ENCODE data around the gene IGSF11.
"Not testable (repeated sequence)": the region's sequence is repeated elsewhere in the genome, so short reads cannot be mapped to it uniquely, and the experiment has no call there.

IGSF11 gene, protein sequence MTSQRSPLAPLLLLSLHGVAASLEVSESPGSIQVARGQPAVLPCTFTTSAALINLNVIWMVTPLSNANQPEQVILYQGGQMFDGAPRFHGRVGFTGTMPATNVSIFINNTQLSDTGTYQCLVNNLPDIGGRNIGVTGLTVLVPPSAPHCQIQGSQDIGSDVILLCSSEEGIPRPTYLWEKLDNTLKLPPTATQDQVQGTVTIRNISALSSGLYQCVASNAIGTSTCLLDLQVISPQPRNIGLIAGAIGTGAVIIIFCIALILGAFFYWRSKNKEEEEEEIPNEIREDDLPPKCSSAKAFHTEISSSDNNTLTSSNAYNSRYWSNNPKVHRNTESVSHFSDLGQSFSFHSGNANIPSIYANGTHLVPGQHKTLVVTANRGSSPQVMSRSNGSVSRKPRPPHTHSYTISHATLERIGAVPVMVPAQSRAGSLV

DNA sequence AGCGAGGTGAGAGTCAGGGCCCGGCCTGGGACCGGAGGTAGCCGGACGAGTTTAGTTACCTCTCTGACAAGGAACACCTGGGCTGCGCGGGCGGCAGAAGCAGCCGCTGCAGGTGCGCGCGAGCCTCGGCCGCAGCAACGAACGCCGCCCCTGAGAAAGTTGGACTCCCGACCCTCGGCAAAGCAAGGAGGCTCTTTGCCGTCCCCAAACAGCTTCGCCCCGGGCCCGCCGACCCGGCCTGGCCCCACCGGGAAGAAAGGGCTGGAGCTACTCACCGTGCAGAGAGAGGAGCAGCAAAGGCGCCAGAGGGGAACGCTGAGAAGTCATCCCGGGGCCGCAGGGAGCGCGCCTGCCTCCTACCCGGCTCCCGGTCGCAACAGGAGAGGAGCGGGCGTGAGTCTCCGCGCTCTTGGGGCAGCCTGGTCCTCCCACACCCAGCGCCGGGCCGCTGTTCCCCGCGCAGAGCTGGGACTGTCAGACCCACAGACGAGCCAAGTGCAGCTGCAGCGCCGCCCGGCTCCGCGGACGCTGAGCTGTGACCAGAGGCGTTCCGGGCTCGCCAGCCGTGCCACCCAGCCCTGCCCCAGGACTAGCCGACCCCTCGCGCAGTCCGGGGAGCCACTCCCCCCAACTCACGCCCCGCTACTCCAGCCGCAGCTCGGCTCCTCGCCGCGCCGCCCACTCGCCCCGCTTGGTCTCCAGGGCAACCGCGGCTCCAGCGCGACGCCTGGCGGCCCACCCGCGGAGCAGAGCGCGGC is at the start of gene IGSF11:
IGSF11 (minus strand) TSS at position 591 of the 758 bp plus-strand sequence; CDS start at position 327, 264 bp downstream.
- peak; percentile 8 for DNase-seq

DNA sequence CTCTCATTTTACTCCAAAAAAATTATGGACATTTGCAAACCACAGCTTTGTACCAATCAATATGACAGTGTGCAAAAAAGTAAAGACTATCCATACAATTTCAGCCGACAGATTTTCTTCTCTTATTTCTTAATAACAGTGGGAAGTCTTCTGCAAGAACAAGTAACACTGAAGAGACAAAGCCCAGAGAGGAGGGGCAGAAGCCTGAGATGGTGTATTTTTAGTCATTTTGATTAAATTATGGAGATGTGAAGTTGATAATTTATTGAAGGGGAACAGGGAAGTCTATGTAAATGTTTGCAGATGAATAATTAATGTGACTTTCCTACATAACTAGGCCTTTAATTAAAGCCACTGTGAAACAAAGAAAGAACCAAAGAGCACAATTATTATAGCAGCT is 45.7 kb upstream of the IGSF11 start:
- DNase-seq: no peak

DNA sequence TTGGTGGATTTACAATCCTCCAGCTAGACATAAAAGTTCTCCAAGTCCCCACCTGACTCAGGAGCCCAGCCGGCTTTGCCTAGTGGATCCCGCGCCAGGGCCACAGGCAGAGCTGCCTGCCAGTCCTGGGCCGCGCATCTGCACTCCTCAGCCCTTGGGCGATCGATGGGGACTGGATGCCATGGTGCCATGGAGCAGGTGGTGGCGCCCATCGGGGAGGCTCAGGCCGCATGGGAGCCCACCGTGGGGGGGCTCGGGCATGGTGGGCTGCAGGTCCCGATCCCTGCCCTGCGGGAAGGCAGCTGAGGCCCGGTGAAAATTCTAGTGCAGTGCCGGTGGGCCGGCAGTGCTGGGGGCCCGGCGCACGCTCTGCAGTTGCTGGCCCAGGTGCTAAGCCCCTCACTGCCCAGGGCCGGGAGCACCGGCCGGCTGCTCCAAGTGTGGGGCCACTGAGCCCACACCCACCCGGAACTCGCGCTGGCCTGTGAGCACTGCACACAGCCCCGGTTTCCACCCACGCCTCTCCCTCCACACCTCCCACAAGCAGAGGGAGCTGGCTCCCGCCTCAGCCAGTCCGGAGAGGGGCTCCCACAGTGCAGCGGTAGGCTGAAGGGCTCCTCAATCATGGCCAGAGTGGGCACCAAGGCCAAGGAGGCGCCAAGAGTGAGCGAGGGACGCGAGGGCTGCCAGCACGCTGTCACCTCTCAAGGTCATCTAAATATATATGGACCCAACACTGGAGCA is 38.8 kb upstream of the IGSF11 start:
- DNase-seq: no peak

DNA sequence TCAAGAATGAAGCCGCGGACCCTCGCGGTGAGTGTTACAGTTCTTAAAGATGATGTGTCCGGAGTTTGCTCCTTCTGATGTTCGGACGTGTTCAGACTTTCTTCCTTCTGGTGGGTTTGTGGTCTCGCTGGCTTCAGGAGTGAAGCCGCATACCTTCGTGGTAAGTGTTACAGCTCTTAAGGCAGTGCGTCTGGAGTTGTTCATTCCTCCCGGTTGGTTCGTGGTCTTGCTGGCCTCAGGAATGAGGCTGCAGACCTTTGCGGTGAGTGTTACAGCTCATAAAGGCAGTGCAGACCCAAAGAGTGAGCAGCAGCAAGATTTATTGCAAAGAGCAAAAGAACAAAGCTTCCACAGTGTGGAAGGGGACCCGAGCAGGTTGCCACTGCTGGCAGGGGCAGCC is 37.8 kb upstream of the IGSF11 start:
- not testable (repeated sequence) for DNase-seq

DNA sequence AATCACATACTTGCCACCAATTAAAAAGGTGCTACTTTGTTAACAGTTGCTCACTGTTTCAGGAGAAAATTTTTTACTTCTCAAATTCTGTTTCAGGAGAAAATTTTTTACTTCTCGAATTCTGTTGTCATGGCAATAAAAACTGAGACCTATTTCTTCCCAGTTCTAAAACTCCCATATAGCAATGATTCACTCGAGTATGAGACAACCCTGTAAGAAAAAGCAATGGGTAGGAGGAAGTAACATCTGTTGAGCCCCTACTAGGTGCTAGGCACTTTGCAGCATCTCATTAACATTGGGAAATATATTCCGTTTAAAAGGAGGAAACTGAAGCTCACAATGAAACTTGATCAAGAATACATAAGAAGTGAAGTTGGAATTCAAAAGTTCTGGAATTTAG is 35.1 kb upstream of the IGSF11 start:
- DNase-seq: no peak

DNA sequence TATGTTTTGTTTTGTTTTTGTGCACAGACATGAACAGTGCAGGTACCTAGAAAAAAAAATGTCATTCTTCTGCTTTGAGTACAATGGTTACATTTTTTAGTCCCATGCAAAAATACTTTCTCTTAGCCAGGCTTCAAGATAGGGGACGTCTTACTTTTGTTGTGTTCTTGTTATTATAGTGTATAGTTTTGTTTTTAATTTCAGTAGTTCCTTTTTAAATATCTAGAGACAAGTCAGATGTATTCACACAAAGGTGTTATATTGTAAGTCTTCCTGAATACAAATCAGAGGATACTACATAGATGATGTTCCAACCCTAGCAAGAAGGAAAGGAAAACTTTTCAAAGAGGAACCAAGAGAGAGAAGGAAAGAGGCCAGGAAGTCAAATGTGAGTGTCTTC is 28.8 kb upstream of the IGSF11 start:
- no peak for DNase-seq

DNA sequence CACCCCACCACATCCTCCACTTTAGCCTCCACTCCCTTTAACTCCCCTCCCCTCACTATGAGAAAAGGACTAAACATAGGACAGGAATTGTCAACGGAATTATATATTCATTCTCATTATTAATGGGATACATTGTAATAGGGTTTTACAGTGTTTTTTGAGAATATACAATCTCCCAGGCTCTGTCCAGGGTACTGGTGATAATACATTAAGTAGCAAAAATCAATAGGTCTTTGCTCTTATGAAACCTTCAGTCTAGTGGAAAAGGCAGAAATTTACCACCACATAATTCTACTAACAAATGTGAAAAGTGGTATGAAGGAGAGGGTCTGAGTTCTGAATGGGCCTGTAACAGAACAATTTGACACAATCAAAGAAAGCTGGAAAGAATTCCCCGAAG is 28.2 kb upstream of the IGSF11 start:
- DNase-seq: no peak

DNA sequence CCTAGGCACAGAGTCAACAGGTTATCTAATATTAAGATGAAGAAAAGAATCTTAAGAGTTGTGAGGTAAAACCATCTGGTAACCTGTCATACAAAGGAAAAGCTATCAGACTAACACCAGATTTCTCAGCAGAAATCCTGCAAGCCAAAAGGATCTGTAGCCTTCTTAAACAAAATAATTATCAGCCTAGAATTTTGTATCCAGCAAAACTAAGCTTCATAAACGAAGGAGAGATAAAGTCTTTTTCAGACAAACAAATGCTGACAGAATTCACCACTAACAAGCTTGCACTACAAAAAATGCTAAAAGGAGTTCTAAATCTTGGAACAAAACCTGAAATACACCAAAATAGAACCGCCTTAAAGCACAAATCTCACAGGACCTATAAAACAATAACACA is 9.9 kb upstream of the IGSF11 start:
- no peak for DNase-seq

DNA sequence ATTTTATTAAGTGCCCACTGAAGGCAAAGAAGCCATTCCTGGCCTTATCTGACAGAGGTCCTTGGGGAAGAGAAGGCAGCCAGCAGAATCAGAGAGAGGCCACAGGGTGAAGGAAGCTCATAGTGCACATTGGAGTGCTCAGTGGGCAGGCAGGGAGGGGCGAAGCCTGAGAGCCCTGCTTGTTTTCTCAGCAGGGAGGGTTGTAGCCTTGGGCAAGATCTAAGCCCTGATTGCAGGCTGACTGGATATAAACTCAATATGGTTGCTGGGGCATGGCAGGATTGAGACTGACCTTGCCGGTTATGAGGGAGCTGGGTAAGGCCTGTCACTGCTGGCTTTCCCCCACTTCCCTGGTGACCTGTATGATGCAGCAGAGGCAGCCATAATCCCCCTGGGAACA is 7.5 kb upstream of the IGSF11 start:
- DNase-seq: no peak

DNA sequence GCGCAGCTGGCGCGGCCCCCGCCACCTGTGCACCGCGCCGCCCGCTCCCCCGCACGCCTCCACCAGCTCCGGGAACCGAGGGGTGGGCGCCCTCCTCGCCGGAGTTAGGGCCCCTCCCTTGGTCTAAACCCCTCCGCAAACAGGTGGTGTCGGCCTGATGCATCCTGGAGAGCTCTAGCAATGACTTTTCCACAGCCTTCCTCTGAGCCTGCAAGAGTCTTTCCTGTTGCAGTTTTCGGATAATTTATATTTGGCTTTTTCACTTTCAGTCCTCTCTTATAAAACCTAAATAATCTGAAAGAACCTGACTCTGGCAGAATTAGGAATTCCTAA is 334 bp upstream of the IGSF11 start:
- DNase-seq: no peak

DNA sequence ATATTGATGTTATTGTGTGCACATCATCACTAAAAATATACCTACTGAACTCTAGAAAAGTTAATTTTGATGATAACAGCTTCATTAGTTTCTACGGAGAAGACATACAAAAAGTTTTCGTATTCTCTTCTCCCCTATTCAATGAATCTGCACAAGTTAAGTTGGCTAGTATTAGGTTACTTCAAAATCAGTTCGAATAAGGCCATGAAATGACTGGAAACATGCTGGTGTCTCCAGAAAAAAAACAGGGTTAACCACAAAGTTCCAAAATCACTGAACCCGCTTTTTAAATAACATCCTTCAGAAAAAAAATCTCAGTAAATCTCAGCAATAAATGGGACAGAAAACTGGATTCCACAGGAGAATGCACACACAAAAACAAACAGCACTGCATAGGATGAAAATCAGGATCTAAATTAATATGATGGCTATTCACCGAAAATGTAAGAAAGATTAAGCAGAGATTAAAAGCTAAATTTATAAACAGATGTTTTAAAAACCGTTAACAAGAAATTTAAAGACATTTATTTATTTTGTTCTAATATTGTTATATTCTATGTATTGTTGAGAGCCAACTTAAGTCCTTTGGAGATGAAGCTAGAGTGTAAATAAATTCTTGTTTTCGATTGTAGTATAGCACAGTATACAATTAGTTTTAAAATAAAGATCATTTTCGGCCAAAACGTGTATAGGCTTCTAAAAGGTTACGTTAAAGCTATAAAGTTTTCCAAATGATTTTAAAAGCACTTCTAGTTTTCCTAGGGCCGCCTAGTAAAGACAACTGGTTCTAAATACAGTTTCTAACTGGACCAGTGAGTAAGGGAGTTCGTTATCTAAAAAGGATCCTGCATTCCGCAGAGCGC is 1.0 kb downstream of the IGSF11 start:
- DNase-seq: no peak

DNA sequence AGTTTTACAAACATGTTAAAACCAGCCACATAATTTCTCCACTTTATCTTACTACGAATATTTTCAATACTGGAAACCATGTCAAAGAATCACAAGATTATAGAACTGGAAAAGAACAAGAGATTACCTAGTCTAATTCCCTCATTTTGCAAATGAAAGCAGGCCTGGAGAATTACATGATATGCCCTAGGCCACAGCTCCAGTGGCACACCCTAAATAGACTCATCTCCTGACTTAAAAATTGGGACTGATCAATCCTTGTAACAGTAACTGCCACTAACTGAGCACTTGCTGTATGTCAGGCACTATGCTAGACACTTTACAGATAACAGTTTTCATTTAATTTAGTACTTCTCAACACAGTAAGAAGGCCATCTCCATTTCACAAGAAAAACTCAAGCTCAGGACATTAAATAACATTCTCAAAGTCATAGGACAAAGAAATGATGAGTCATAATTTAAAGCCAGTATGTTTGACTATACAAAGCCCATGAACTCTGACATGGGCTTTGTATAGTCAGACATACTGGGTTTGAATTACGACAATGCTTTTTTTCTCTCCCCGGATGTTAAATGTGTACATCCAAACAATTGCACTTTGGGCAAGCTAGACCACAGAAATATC is 9.4 kb downstream of the IGSF11 start:
- DNase-seq: no peak

DNA sequence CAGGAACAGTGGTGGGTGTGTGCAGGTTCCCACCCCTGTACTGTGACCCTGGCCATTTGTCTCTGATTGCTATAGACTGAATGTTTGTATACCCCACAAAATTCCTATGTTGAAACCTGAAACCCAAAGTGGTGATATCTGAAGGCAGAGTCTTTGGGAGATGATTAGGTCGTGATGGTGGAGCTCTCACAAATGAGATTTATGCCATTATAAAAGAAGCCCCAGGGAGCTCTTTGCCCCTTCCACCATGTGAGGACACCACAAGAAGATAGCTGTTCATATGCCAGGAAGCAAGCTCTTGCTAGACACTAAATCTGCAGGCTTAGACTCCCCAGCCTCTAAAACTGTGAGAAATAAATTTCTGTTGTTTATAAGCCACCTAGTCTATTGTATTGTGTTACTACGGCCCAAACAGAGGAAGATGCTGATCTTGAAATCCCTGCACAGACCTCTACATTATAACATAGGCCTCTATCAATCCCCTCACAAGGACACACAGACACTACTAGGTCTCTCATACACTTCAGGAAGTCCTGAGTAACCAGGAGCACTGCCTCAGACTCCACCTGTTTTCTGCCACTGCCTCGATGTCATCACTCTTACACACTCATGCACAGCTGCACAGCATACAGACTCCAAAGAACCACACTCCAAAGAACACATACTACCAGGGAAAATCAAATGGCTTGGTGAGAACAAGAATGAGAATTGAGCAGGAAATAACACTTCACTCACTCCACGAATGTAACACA is 14.7 kb downstream of the IGSF11 start:
- no peak for DNase-seq

DNA sequence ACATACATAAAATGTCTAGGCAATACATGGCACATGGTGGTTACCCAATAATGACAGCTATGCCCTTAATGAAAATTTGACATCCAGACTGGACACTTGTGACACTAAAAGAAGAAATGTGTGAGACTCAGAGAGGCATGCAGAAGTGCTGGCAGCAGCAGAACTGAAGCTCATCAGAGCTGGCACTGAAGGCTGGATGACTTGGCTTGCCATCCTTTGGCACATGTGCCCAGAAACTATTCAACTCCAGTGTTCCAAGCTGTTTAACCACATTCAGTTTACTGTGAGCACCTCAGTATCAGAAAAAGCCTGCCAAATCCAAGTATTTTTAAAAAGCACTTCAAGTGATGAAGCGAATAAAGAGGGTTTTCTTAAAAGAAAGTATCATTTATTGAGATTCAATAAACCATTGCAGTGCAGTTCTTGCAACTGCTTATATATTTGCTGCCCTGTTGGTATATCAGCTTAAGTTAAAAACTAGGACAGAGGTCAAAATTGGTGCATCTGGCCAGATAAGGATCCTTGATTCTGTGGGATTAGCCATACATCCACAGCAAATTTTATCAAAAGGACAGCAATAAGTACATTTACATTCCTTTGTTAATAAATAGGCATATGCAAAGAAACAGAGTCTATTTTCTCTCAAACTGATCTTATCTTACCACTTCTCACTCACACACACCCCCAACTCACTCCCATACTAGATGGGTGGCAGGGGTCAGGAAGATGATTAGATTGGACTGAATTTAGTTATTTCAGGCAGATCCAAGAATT is 15.8 kb downstream of the IGSF11 start:
- no peak for DNase-seq

DNA sequence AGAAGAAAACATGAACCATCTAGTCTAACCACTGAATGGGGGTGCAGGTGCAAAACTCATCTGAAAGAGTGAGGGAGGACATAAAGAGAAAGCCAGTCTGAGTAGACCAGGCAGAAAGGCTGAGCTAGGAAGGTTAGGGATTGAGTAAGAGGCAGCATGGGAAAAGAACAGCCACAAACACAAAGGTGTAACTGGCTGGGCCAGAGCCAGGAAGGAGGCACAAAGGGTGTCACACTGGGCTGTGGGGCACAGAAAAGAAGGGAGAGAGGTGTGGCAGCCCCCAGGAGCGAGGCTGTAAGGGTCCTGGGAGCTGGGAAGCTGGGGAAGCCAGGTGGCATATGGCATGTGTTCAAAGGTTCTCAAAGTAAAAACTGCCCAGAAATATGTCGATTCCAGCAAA is 18.7 kb downstream of the IGSF11 start:
- no peak for DNase-seq

DNA sequence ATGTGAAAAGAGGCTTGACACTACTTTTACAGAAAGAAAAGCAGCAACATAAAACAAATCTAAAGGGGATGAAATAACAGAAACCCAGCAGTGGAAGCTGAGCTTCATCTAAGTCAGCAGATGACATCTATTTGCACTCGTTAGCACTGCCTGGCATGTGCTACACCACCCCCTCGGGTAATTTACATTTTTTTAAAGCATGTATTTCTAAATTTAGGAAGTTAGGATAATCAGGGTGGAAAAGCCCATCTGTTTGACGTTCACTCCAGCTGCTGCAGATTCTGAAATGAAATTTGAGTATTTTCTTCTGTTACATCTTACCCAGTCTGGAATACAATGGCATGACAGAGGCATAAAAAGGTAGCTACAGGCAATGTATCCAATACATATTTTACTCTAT is 20.7 kb downstream of the IGSF11 start:
- no peak for DNase-seq

DNA sequence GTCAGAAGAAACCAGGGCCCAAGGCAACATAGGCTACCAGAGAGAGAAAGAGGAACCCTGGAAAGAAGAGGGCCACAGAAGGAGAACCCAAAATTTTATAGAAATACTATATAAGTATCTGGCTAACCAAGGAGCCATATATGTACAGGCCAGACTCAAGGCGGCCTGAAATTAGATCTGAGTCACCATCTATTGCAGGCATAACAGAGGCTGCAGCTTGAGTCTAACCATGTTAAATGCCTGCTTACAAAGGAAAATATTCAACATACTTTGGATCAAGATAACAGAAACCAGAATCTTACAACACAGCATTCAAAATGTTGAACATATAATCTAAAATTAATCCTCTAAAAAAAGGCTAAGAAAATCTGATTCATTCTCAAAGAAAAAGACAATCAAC is 23.1 kb downstream of the IGSF11 start:
- no peak for DNase-seq

DNA sequence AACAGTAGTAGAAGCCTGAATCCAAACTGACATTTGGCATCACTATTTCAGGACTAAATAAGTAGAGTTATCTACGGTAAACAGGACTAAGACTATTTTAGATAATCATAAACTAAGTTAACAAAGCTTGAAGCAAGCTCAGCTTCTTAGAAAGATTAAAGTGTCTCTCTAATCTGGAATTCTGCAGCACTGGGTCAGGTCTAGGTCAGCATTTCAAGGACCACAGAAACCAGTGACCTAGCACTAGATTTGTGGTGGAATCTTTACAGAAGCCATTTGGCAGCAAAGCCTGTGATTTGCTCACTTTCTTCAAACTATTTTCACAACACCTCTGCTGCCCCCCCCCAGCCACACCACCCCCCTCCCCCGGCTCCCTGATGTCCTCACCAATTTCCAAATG is 37.5 kb downstream of the IGSF11 start:
- no peak for DNase-seq

DNA sequence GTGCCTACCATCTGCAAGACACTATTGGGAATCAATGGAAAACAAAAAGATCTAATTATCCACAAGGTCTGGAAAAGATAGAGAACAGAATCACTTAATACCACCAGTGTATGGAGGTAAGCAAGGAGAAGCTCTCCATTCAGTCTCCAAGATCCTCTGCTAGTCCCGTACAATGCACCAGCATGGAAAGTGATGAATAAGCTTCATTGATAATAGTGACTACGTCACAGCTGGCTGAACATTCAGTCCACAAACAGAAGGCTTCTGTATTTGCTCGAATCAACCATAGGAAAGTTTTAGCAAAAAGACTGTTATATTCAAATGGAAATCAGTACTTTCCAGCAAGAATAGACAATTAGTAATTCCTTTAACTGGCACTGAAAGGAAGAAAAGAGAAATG is 42.9 kb downstream of the IGSF11 start:
- DNase-seq: no peak

DNA sequence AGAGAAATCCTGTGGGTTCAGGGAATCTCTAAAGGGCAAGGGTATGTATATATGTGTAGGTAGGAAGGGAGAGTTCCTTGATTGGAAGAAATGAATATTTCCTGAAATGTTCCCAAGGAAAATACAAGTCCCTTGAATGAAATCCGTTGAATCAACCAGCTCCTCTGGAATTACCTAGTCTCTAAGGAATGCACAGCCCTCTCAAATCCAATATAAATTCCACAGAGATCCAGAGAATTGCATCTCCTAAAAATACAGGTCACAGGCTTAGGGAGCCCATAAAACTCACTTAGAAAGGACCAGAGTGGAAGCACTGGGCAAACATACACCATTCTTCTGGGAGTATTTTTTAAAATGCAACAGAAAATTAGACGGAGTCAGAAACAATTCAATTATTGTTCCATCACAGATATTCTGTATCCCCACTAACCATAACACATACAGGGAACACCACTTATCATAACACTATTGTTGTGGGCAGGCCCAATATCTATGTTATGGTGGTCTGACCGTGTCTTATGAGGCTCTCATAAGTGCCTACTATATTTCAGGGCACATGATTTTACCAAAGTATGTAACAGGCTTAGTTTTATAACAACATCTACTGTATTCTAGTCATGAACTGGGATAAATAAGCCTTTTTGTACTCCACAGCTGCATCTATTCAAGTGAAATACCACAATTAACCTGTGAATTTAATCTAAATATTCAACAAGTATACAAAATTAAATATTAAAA is 43.7 kb downstream of the IGSF11 start:
- no peak for DNase-seq
